Ovary (tissue), 9 donors: ENCODE data around the gene WDR7. TPM values are rescaled to one million over a fixed set of nuclear protein-coding genes. Genes with fewer than 3 reads are reported as not detected.

ENCODE experiments used
- DNase-seq, 5 donors: peaks; one replicate each; pipeline ENCODE4 v3.0.0-alpha.2; 2019 to 2020
- H3K27ac ChIP-seq, 2 donors: fragments of 200-600 bp; one replicate each; pipeline versions ENCODE4 v1.5.1 to v1.8.0; 2019 to 2022
- H3K27me3 ChIP-seq: fragments of 200-600 bp; one replicate; pipeline ENCODE4 v1.8.0; 2022
- H3K36me3 ChIP-seq: fragments of 200-600 bp; sonication (generic); one replicate; pipeline ENCODE4 v1.5.1; 2019
- H3K4me1 ChIP-seq: one replicate; pipeline ENCODE4 v1.8.1; 2013; ENCODE audit warnings: mild to moderate bottlenecking, moderate library complexity; ENCODE audit not compliant: insufficient read depth
- H3K4me3 ChIP-seq: fragments of 200-600 bp; sonication (generic); one replicate; pipeline ENCODE4 v1.5.1; 2017
- H3K9me3 ChIP-seq, 2 donors: fragments of 200-600 bp in 1 of 2; sonication (generic) in 1 of 2; one replicate each; pipeline versions ENCODE4 v1.5.1 to v1.8.1; 2013 to 2019; ENCODE audit warnings: mild to moderate bottlenecking in 1 of 2, moderate library complexity in 1 of 2
- EP300 ChIP-seq: sonication (generic); formaldehyde crosslinking; IDR thresholded peaks from one replicate; pipeline ENCODE4 v1.6.1; 2017; ENCODE audit warnings: antibody characterized with exemption
- POLR2A ChIP-seq: fragments of 450-650 bp; IDR thresholded peaks from one replicate; pipeline ENCODE4 v1.6.1; 2017; ENCODE audit warnings: antibody characterized with exemption, mild to moderate bottlenecking, moderate library complexity
- WGBS, 3 donors: extraction: QIAGEN DNeasy Blood & Tissue Kit in 1 of 3; methylation state at CpG; one replicate each; pipeline versions ENCODE4 v1.1.5 to v1.1.7; 2013 to 2017; 5-methylcytosine and 5-hydroxymethylcytosine counted together
- intact Hi-C, 4 donors: fragments of 100-400 bp; cut with DNase I; formaldehyde crosslinking; loops; one replicate each; pipeline versions ENCODE4 v1.11.0 to v1.15.1; 2022 to 2023
- polyA plus RNA-seq, 2 donors: library from polyadenylated mRNA; stranded (reverse); fragments of 200-250 nt in 1 of 2; fragments of 350-450 nt in 1 of 2; fragmentation: Illumina TruSeq in 1 of 2; extraction: RNeasy Lipid Tissue Mini Kit (QIAGEN cat#74804) in 1 of 2; gene quantifications; one replicate each; pipeline ENCODE4 v1.2.3, GENCODE V29; 2013 to 2014
- total RNA-seq, 7 donors: library from RNA; depleted of rRNA in 2 of 7; stranded (reverse); fragments of >200 nt in 2 of 7; fragmentation: NEBNext Ultra II Directional in 3 of 7; extraction: Animal tissue kit (Norgen Biotek cat#: 25700) in 3 of 7; gene quantifications; one replicate each; pipeline versions ENCODE4 v1.1.0 to v1.2.4, GENCODE V29; 2016 to 2023
- TF ChIP-seq, protein P1 (sequence below), 3 donors: fragments of 450-650 bp in 2 of 3; fragments of 200-600 bp in 1 of 3; IDR thresholded peaks; one replicate each; pipeline versions ENCODE4 v1.5.1 to v1.8.0; 2016 to 2022; ENCODE audit warnings: antibody characterized with exemption in 3 of 3, mild to moderate bottlenecking in 1 of 3
- donor health status: DM: no; HTN: no; CAD: no; lungs with moderate emphysema.
- donor health status: DM: no; HTN: no; CAD: no.
- donor health status: Bipolar disorder and iron deficiency.
- donor health status: DM: yes; HTN: yes; CAD: no.
- donor health status: DM: no; HTN: no; CAD: no.
- donor health status: DM: yes; HTN: yes; CAD: no.

The WDR7 gene
- total and polyA plus RNA-seq, 9 donors = 4.8 to 29.1 (median 24.7) TPM

DNA sequence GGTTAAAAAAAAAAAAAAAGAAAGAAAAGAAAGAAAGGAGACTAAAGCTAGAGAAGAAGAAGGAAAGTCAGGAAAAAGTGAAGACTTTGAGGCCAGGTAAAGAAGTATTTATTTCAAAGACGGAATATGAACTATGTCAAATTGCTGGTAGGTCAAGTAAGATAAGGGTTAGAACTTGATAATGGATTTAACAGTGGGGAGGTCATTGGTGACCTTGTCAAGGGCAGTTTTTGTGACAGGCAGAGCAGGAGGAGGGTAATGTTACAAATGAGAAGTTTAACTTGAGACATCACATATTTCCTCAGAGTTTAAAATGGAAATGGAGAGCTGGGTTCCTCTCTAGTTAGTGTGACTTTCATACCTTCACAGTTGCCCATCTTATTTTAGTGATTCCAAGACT is 9.5 kb downstream of the WDR7 start:
- intact Hi-C loops = no loop called here
- no peak for TF ChIP-seq EP300
- TF ChIP-seq, protein P1, sequence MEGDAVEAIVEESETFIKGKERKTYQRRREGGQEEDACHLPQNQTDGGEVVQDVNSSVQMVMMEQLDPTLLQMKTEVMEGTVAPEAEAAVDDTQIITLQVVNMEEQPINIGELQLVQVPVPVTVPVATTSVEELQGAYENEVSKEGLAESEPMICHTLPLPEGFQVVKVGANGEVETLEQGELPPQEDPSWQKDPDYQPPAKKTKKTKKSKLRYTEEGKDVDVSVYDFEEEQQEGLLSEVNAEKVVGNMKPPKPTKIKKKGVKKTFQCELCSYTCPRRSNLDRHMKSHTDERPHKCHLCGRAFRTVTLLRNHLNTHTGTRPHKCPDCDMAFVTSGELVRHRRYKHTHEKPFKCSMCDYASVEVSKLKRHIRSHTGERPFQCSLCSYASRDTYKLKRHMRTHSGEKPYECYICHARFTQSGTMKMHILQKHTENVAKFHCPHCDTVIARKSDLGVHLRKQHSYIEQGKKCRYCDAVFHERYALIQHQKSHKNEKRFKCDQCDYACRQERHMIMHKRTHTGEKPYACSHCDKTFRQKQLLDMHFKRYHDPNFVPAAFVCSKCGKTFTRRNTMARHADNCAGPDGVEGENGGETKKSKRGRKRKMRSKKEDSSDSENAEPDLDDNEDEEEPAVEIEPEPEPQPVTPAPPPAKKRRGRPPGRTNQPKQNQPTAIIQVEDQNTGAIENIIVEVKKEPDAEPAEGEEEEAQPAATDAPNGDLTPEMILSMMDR (IDR thresholded peaks at IDR 0.05) = no peak
- TF ChIP-seq POLR2A = no peak
- no peaks in the 10 kb centered on the region for H3K36me3 ChIP-seq
- DNase-seq = no peak
- no peak overlapping the region for H3K4me3 ChIP-seq
- H3K27me3 ChIP-seq = no peaks in the 10 kb centered on the region
- 96 to 100% (median 98%) methylated on average over 1 of the region's 1 CpG for WGBS, 3 donors
- H3K9me3 ChIP-seq = no peaks in the 10 kb centered on the region
- H3K27ac ChIP-seq = no peak overlapping the region
- no peaks in the 10 kb centered on the region for H3K4me1 ChIP-seq

DNA sequence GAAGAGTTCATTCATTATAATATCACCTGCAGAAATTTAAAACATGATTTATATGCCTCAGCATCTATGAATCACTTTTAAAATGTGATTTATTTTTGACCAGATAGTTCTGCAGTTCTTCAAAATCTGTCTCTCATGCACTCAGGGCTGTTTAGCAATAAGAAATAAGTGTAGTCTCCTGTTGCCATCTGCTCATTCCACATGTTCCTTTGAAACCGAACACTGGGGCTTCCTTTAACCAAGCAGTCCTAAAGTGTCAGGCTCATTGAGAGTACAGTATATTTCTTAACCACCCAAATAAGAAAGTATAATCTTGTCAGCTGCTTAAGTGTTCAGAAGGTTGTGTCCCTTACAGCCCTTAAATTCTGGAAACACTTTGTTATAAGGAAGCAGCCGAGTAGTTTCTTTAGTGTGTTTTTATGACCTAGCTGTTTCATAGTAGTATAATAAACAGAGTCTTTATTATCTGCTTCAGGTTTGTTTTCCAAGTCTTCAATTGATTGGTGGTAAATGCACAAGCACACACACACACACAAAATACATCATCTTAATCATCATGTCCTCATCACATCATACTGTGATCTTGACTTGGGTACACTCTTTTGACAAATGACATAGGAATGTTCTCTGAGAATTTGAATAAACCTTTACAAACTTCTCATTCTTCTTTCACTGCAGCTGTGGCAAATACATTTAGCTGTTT is 10.4 kb downstream of the WDR7 start:
- no peak for DNase-seq
- H3K36me3 ChIP-seq = no peaks in the 10 kb centered on the region
- WGBS, 3 donors = 37 to 44% (median 40%) methylated on average over 2 of the region's 2 CpGs
- TF ChIP-seq POLR2A (no peak), EP300 (no peak)
- TF ChIP-seq, protein P1 (IDR thresholded peaks at IDR 0.05) = no peak
- H3K27ac ChIP-seq = no peak overlapping the region
- no peaks in the 10 kb centered on the region for H3K27me3 ChIP-seq
- H3K4me3 ChIP-seq = no peak overlapping the region
- no peaks in the 10 kb centered on the region for H3K9me3 ChIP-seq
- intact Hi-C loops = no loop called here
- H3K4me1 ChIP-seq = no peaks in the 10 kb centered on the region

DNA sequence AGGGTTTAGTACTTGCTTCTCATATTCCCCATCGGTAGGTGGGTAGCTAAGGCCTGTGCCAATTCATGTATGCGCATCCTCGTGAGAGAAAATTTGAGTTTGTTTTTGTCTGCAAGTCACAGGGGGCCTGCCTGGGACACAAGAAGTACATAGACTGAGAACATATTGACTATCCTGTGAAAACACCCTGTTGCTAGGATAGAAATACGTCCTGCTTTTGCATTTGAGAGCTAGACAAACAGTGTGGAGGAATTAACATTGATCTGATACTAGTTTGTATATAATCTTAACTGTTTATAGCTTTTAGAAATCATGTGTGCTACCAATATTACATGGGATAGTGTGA is 10.9 kb downstream of the WDR7 start:
- H3K4me1 ChIP-seq = no peaks in the 10 kb centered on the region
- H3K4me3 ChIP-seq = no peak overlapping the region
- H3K9me3 ChIP-seq = no peaks in the 10 kb centered on the region
- no peaks in the 10 kb centered on the region for H3K27me3 ChIP-seq
- intact Hi-C loops = no loop called here
- 44 to 47% (median 46%) methylated on average over 4 of the region's 4 CpGs for WGBS, 3 donors
- no peak for DNase-seq
- TF ChIP-seq, protein P1 (IDR thresholded peaks at IDR 0.05) = no peak
- TF ChIP-seq POLR2A (no peak), EP300 (no peak)
- H3K27ac ChIP-seq = no peak overlapping the region
- H3K36me3 ChIP-seq = no peaks in the 10 kb centered on the region

DNA sequence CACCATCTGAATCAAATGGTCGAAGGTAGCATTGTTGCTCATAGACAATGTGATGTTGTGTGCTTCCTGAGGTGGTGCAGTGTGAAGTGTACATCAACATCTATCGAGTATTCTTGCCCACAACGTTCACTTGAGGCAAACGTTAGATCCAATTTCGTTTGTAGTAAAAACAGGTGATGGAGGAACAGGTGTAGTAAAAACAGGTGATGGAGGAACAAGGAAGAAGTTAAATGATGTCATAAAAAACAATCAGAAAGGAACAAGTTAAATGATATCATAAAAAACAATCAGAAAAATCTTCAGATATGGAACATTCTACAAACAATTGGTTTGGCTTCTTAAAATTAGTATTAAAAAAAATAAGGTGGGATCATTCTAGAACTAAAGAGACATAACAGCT is 11.3 kb downstream of the WDR7 start:
- TF ChIP-seq EP300 (no peak), POLR2A (no peak)
- TF ChIP-seq, protein P1 (IDR thresholded peaks at IDR 0.05) = no peak
- Histone ChIP-seq H3K9me3 (no peaks in the 10 kb centered on the region), H3K4me1 (no peaks in the 10 kb centered on the region), H3K27ac (no peak overlapping the region), H3K4me3 (no peak overlapping the region), H3K36me3 (no peaks in the 10 kb centered on the region), H3K27me3 (no peaks in the 10 kb centered on the region)
- intact Hi-C loops = no loop called here
- WGBS, 3 donors = 86 to 89% (median 88%) methylated on average over 5 of the region's 5 CpGs
- DNase-seq = no peak
